Breast epithelium (tissue), 3 donors: ENCODE measurements around the gene CCL19.

Experiments used
- CTCF ChIP-seq, 3 donors: fragments of 450-650 bp; IDR thresholded peaks; one replicate each; pipeline ENCODE4 v1.5.1; 2016 to 2017; ENCODE audit warnings: antibody characterized with exemption in 3 of 3, mild to moderate bottlenecking in 3 of 3, moderate library complexity in 3 of 3
- POLR2A ChIP-seq: fragments of 450-650 bp; IDR thresholded peaks from one replicate; pipeline ENCODE4 v1.6.1; 2016; ENCODE audit warnings: antibody characterized with exemption, mild to moderate bottlenecking, moderate library complexity
- POLR2AphosphoS5 ChIP-seq, 3 donors: sonication (generic); formaldehyde crosslinking; IDR thresholded peaks; one replicate each; pipeline ENCODE4 v1.6.1; 2017; ENCODE audit warnings: antibody characterized with exemption in 3 of 3

DNA sequence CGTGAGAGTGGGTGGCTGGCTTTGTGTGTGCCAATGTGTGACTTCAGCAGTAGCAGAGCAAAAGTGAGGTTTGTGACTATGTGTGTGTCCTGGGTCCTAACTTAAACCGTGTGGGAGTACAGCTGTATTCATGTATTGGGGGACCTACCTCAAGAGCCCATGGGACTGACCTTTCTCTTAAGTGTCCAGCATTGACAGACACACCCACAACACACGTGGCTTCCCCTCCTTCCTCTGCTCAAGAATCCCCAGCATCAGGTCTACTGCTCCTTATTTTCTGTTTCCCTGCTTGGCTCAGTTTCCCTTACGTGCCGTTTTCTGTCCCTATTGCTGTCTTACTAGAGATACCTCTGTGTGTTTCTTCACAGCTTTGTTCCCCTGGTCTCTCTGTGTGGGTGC lies 38.5 kb downstream of the CCL19 start:
- no peak for TF ChIP-seq CTCF (IDR thresholded peaks at IDR 0.05)
- TF ChIP-seq POLR2A: no peak
- no peak for TF ChIP-seq POLR2AphosphoS5 (IDR thresholded peaks at IDR 0.05)
